ENCODE data around the gene ZNRF3. TPM values are rescaled to one million over a fixed set of nuclear protein-coding genes. Genes with fewer than 3 reads are reported as not detected.

ZNRF3 gene
- total RNA-seq, 1 donor from 2014 or later: 6.7 TPM

GRCh38 chr22:29044657-29045176 is 161.3 kb downstream of the ZNRF3 start:
- peaks cover 21% of the 10 kb centered on the region for H3K4me1 Mint-ChIP-seq (ENCODE audit: low read depth)
- H3K27me3 Mint-ChIP-seq (ENCODE audit: low read depth): no peaks in the 10 kb centered on the region
- TF ChIP-seq CTCF (IDR thresholded peaks at IDR 0.05): no peak
- no peak for DNase-seq (ENCODE audit: low spot score)
- no peak overlapping the region for H3K4me3 Mint-ChIP-seq (ENCODE audit: unreplicated experiment)
- no peaks in the 10 kb centered on the region for H3K9me3 Mint-ChIP-seq (ENCODE audit: low read depth)
- peaks cover 5% of the 10 kb centered on the region for H3K36me3 Mint-ChIP-seq (ENCODE audit: low read depth)
- H3K27ac Mint-ChIP-seq (ENCODE audit: unreplicated experiment): no peak overlapping the region

- no peak overlapping the region for H3K27ac Mint-ChIP-seq (ENCODE audit: unreplicated experiment)
These were observed 165.7 kb downstream of the ZNRF3 start for GRCh38 chr22:29048822-29049654.

DNA sequence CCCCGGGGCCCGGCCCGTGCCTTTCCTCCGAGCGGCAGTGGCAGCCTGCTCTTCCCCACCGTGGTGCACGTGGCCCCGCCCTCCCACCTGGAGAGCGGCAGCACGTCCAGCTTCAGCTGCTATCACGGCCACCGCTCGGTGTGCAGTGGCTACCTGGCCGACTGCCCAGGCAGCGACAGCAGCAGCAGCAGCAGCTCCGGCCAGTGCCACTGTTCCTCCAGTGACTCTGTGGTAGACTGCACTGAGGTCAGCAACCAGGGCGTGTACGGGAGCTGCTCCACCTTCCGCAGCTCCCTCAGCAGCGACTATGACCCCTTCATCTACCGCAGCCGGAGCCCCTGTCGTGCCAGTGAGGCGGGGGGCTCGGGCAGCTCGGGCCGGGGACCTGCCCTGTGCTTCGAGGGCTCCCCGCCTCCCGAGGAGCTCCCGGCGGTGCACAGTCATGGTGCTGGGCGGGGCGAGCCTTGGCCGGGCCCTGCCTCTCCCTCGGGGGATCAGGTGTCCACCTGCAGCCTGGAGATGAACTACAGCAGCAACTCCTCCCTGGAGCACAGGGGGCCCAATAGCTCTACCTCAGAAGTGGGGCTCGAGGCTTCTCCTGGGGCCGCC is 166.4 kb downstream of the ZNRF3 start:
- Mint-ChIP-seq H3K4me3 (ENCODE audit: unreplicated experiment) (no peak overlapping the region), H3K27me3 (ENCODE audit: low read depth) (no peaks in the 10 kb centered on the region), H3K27ac (ENCODE audit: unreplicated experiment) (no peak overlapping the region), H3K9me3 (ENCODE audit: low read depth) (no peaks in the 10 kb centered on the region), H3K4me1 (ENCODE audit: low read depth) (no peaks in the 10 kb centered on the region), H3K36me3 (ENCODE audit: low read depth) (peaks cover 12% of the 10 kb centered on the region)
- TF ChIP-seq CTCF (IDR thresholded peaks at IDR 0.05): no peak
- DNase-seq (ENCODE audit: low spot score): no peak

More at GRCh38 chr22:29048822-29049654, 165.7 kb downstream of the ZNRF3 start:
- Mint-ChIP-seq H3K27me3 (ENCODE audit: low read depth) (no peaks in the 10 kb centered on the region), H3K4me3 (ENCODE audit: unreplicated experiment) (no peak overlapping the region), H3K9me3 (ENCODE audit: low read depth) (no peaks in the 10 kb centered on the region), H3K36me3 (ENCODE audit: low read depth) (peaks cover 12% of the 10 kb centered on the region), H3K4me1 (ENCODE audit: low read depth) (peaks cover 5% of the 10 kb centered on the region)
- no peak for DNase-seq (ENCODE audit: low spot score)
- no peak for TF ChIP-seq CTCF (IDR thresholded peaks at IDR 0.05)

- no peak for DNase-seq (ENCODE audit: low spot score)
- H3K4me3 Mint-ChIP-seq (ENCODE audit: unreplicated experiment): no peak overlapping the region
- no peaks in the 10 kb centered on the region for H3K4me1 Mint-ChIP-seq (ENCODE audit: low read depth)
- no peaks in the 10 kb centered on the region for H3K9me3 Mint-ChIP-seq (ENCODE audit: low read depth)
- no peak for TF ChIP-seq CTCF (IDR thresholded peaks at IDR 0.05)
- no peak overlapping the region for H3K27ac Mint-ChIP-seq (ENCODE audit: unreplicated experiment)
- H3K27me3 Mint-ChIP-seq (ENCODE audit: low read depth): no peaks in the 10 kb centered on the region
- peaks cover 12% of the 10 kb centered on the region for H3K36me3 Mint-ChIP-seq (ENCODE audit: low read depth)
These were observed 167.1 kb downstream of the ZNRF3 start for GRCh38 chr22:29050457-29050856.

GRCh38 chr22:29053048-29053702 is 169.8 kb downstream of the ZNRF3 start:
- Mint-ChIP-seq H3K27ac (ENCODE audit: unreplicated experiment) (no peak overlapping the region), H3K36me3 (ENCODE audit: low read depth) (peaks cover 10% of the 10 kb centered on the region), H3K4me1 (ENCODE audit: low read depth) (no peaks in the 10 kb centered on the region), H3K27me3 (ENCODE audit: low read depth) (no peaks in the 10 kb centered on the region), H3K4me3 (ENCODE audit: unreplicated experiment) (no peak overlapping the region), H3K9me3 (ENCODE audit: low read depth) (no peaks in the 10 kb centered on the region)
- no peak for DNase-seq (ENCODE audit: low spot score)
- TF ChIP-seq CTCF (IDR thresholded peaks at IDR 0.05): no peak

Measured in chondrocyte (in vitro differentiated cells).